ENCODE results near the gene SKOR2. TPM values are rescaled to one million over a fixed set of nuclear protein-coding genes. Genes with fewer than 3 reads are reported as not detected.

SKOR2 gene
- total and polyA plus RNA-seq, 10 donors = not detected

GRCh38 chr18:47284721-47285395 lies 33.4 kb upstream of the SKOR2 start:
- Histone ChIP-seq H3K27ac (no peak overlapping the region), H3K9me3 (no peaks in the 10 kb centered on the region), H3K4me1 (no peaks in the 10 kb centered on the region), H3K36me3 (no peaks in the 10 kb centered on the region), H3K27me3 (replicated peaks in 1 of 7) (peaks cover 0 to 47% (median 0%) of the 10 kb centered on the region in 7 donors), H3K4me3 (no peak overlapping the region)
- TF ChIP-seq POLR2A (IDR thresholded peaks at IDR 0.05) (no peak), POLR2AphosphoS5 (IDR thresholded peaks at IDR 0.05) (no peak), CTCF (IDR thresholded peaks at IDR 0.05 in 8 of 11, conservative IDR thresholded peaks at IDR 0.05 in 3 of 11) (no peak)
- intact Hi-C loops (cut with DNase I; ENCODE audit: low total_unique reads) = no loop called here
- DNase-seq = no peak
- WGBS, 5 donors = 62 to 69% (median 63%) methylated on average over 6 of the region's 6 CpGs

- Histone ChIP-seq H3K4me3 (no peak overlapping the region), H3K27me3 (replicated peaks in 1 of 7) (peaks cover 0 to 44% (median 0%) of the 10 kb centered on the region in 7 donors), H3K4me1 (no peaks in the 10 kb centered on the region), H3K27ac (no peak overlapping the region), H3K36me3 (no peaks in the 10 kb centered on the region), H3K9me3 (no peaks in the 10 kb centered on the region)
- intact Hi-C loops (cut with DNase I; ENCODE audit: low total_unique reads) = no loop called here
- DNase-seq = no peak
- WGBS, 5 donors = 41 to 52% (median 45%) methylated on average over 5 of the region's 5 CpGs
- TF ChIP-seq POLR2A (IDR thresholded peaks at IDR 0.05) (no peak), CTCF (IDR thresholded peaks at IDR 0.05 in 8 of 11, conservative IDR thresholded peaks at IDR 0.05 in 3 of 11) (peak in 1 of 11 experiments; percentile 14), POLR2AphosphoS5 (IDR thresholded peaks at IDR 0.05) (no peak)
These were observed 32.0 kb upstream of the SKOR2 start for GRCh38 chr18:47283476-47283875.

- Histone ChIP-seq H3K36me3 (no peaks in the 10 kb centered on the region), H3K9me3 (no peaks in the 10 kb centered on the region), H3K4me3 (no peak overlapping the region), H3K27ac (no peak overlapping the region), H3K27me3 (replicated peaks in 1 of 7) (peaks cover 0 to 62% (median 0%) of the 10 kb centered on the region in 7 donors), H3K4me1 (no peaks in the 10 kb centered on the region)
- intact Hi-C loops (cut with DNase I; ENCODE audit: low total_unique reads) = no loop called here
- 50 to 66% (median 53%) methylated on average over 3 of the region's 3 CpGs for WGBS, 5 donors
- no peak for DNase-seq
- TF ChIP-seq POLR2AphosphoS5 (IDR thresholded peaks at IDR 0.05) (no peak), CTCF (IDR thresholded peaks at IDR 0.05 in 8 of 11, conservative IDR thresholded peaks at IDR 0.05 in 3 of 11) (no peak), POLR2A (IDR thresholded peaks at IDR 0.05) (no peak)
These were observed 28.7 kb upstream of the SKOR2 start for GRCh38 chr18:47280121-47280520.

- no peaks in the 10 kb centered on the region for H3K36me3 ChIP-seq
- no peak overlapping the region for H3K4me3 ChIP-seq
- TF ChIP-seq CTCF (IDR thresholded peaks at IDR 0.05 in 8 of 11, conservative IDR thresholded peaks at IDR 0.05 in 3 of 11) (no peak), POLR2AphosphoS5 (IDR thresholded peaks at IDR 0.05) (no peak), POLR2A (IDR thresholded peaks at IDR 0.05) (no peak)
- intact Hi-C loops (cut with DNase I; ENCODE audit: low total_unique reads) = no loop called here
- H3K4me1 ChIP-seq = no peaks in the 10 kb centered on the region
- H3K27ac ChIP-seq = no peak overlapping the region
- no peak for DNase-seq
- WGBS, 5 donors = 44 to 54% (median 51%) methylated on average over 9 of the region's 9 CpGs
- H3K27me3 ChIP-seq (replicated peaks in 1 of 7) = peaks cover 0 to 53% (median 0%) of the 10 kb centered on the region in 7 donors
- H3K9me3 ChIP-seq = no peaks in the 10 kb centered on the region
These were observed 23.5 kb upstream of the SKOR2 start for GRCh38 chr18:47274961-47275360.

Measured in spleen (tissue), 11 donors.